ENCODE measurements around the gene NMNAT2. TPM values are rescaled to one million over a fixed set of nuclear protein-coding genes. Genes with fewer than 3 reads are reported as not detected.
"Not testable (repeated sequence)": the region's sequence is repeated elsewhere in the genome, so short reads cannot be mapped to it uniquely, and the experiment has no call there.

NMNAT2 gene
- total and polyA plus RNA-seq, 5 donors from 2014 or later = not detected

GRCh38 chr1:183273984-183274383 lies 144.2 kb downstream of the NMNAT2 start:
- H3K9me3 Mint-ChIP-seq; H3K4me1 ChIP-seq (ENCODE audit: control insufficient read depth, insufficient read depth, low read length, poor library complexity, severe bottlenecking); H3K27me3 Mint-ChIP-seq; H3K27ac Mint-ChIP-seq; ATAC-seq (ENCODE audit: low read depth in 2 of 2); H3K27me3 ChIP-seq (ENCODE audit: control insufficient read depth, insufficient read depth, low read length); H3K4me3 Mint-ChIP-seq; H3K36me3 Mint-ChIP-seq; H3K4me1 Mint-ChIP-seq; H3K27ac ChIP-seq (ENCODE audit: insufficient read depth, low read length, poor library complexity, severe bottlenecking); H3K9me3 ChIP-seq (ENCODE audit: control insufficient read depth in 2 of 2, low read length in 2 of 2); DNase-seq; H3K4me3 ChIP-seq (ENCODE audit: low read depth, low read length); H3K36me3 ChIP-seq (ENCODE audit: control insufficient read depth, insufficient read depth, low read length): not testable (repeated sequence)

GRCh38 chr1:183273300-183273699 lies 144.9 kb downstream of the NMNAT2 start:
- no peaks in the 10 kb centered on the region for H3K36me3 ChIP-seq (ENCODE audit: control insufficient read depth, insufficient read depth, low read length)
- DNase-seq = no peak
- ATAC-seq (ENCODE audit: low read depth in 2 of 2) = no peak
- Mint-ChIP-seq H3K4me3 (no peak overlapping the region), H3K4me1 (no peaks in the 10 kb centered on the region), H3K9me3 (no peaks in the 10 kb centered on the region), H3K27ac (no peak overlapping the region), H3K36me3 (no peaks in the 10 kb centered on the region), H3K27me3 (peaks cover 5% of the 10 kb centered on the region)
- no peaks in the 10 kb centered on the region for H3K4me1 ChIP-seq (ENCODE audit: control insufficient read depth, insufficient read depth, low read length, poor library complexity, severe bottlenecking)
- no peaks in the 10 kb centered on the region for H3K9me3 ChIP-seq (ENCODE audit: control insufficient read depth in 2 of 2, low read length in 2 of 2)
- H3K27ac ChIP-seq (ENCODE audit: insufficient read depth, low read length, poor library complexity, severe bottlenecking) = no peak overlapping the region
- no peaks in the 10 kb centered on the region for H3K27me3 ChIP-seq (ENCODE audit: control insufficient read depth, insufficient read depth, low read length)
- no peak overlapping the region for H3K4me3 ChIP-seq (ENCODE audit: low read depth, low read length)

GRCh38 chr1:183272390-183272848 lies 145.8 kb downstream of the NMNAT2 start:
- Histone ChIP-seq H3K36me3 (ENCODE audit: control insufficient read depth, insufficient read depth, low read length) (no peaks in the 10 kb centered on the region), H3K27ac (ENCODE audit: insufficient read depth, low read length, poor library complexity, severe bottlenecking) (no peak overlapping the region), H3K4me1 (ENCODE audit: control insufficient read depth, insufficient read depth, low read length, poor library complexity, severe bottlenecking) (no peaks in the 10 kb centered on the region), H3K4me3 (ENCODE audit: low read depth, low read length) (no peak overlapping the region), H3K9me3 (ENCODE audit: control insufficient read depth in 2 of 2, low read length in 2 of 2) (no peaks in the 10 kb centered on the region), H3K27me3 (ENCODE audit: control insufficient read depth, insufficient read depth, low read length) (no peaks in the 10 kb centered on the region)
- Mint-ChIP-seq H3K4me1 (no peaks in the 10 kb centered on the region), H3K27ac (no peak overlapping the region), H3K36me3 (no peaks in the 10 kb centered on the region), H3K4me3 (no peak overlapping the region), H3K27me3 (peaks cover 5% of the 10 kb centered on the region), H3K9me3 (no peaks in the 10 kb centered on the region)
- ATAC-seq (ENCODE audit: low read depth in 2 of 2) = no peak
- DNase-seq = no peak

GRCh38 chr1:183270541-183271141 lies 147.5 kb downstream of the NMNAT2 start:
- ATAC-seq (ENCODE audit: low read depth in 2 of 2) (no peak), DNase-seq (no peak)
- no peaks in the 10 kb centered on the region for H3K36me3 ChIP-seq (ENCODE audit: control insufficient read depth, insufficient read depth, low read length)
- Mint-ChIP-seq H3K4me3 (no peak overlapping the region), H3K4me1 (no peaks in the 10 kb centered on the region), H3K9me3 (no peaks in the 10 kb centered on the region), H3K27me3 (peaks cover 5% of the 10 kb centered on the region), H3K36me3 (no peaks in the 10 kb centered on the region), H3K27ac (no peak overlapping the region)
- no peak overlapping the region for H3K27ac ChIP-seq (ENCODE audit: insufficient read depth, low read length, poor library complexity, severe bottlenecking)
- no peak overlapping the region for H3K4me3 ChIP-seq (ENCODE audit: low read depth, low read length)
- no peaks in the 10 kb centered on the region for H3K27me3 ChIP-seq (ENCODE audit: control insufficient read depth, insufficient read depth, low read length)
- H3K9me3 ChIP-seq (ENCODE audit: control insufficient read depth in 2 of 2, low read length in 2 of 2) = no peaks in the 10 kb centered on the region
- no peaks in the 10 kb centered on the region for H3K4me1 ChIP-seq (ENCODE audit: control insufficient read depth, insufficient read depth, low read length, poor library complexity, severe bottlenecking)

- H3K36me3 ChIP-seq (ENCODE audit: control insufficient read depth, insufficient read depth, low read length) = no peaks in the 10 kb centered on the region
- H3K36me3 Mint-ChIP-seq = no peaks in the 10 kb centered on the region
- no peak overlapping the region for H3K27ac ChIP-seq (ENCODE audit: insufficient read depth, low read length, poor library complexity, severe bottlenecking)
- H3K4me1 Mint-ChIP-seq = no peaks in the 10 kb centered on the region
- no peak overlapping the region for H3K27ac Mint-ChIP-seq
- no peaks in the 10 kb centered on the region for H3K9me3 ChIP-seq (ENCODE audit: control insufficient read depth in 2 of 2, low read length in 2 of 2)
- no peak for ATAC-seq (ENCODE audit: low read depth in 2 of 2)
- peaks cover under 1% of the 10 kb centered on the region for H3K27me3 Mint-ChIP-seq
- H3K4me3 ChIP-seq (ENCODE audit: low read depth, low read length) = no peak overlapping the region
- peaks cover 2% of the 10 kb centered on the region for H3K27me3 ChIP-seq (ENCODE audit: control insufficient read depth, insufficient read depth, low read length)
- no peaks in the 10 kb centered on the region for H3K4me1 ChIP-seq (ENCODE audit: control insufficient read depth, insufficient read depth, low read length, poor library complexity, severe bottlenecking)
- DNase-seq = no peak
- peaks cover 0 to 1% (median 0%) of the 10 kb centered on the region in 7 donors for H3K9me3 Mint-ChIP-seq
- no peak overlapping the region for H3K4me3 Mint-ChIP-seq
These were observed 150.3 kb downstream of the NMNAT2 start for GRCh38 chr1:183267646-183268431.

- no peak overlapping the region for H3K4me3 ChIP-seq (ENCODE audit: low read depth, low read length)
- H3K36me3 ChIP-seq (ENCODE audit: control insufficient read depth, insufficient read depth, low read length) = no peaks in the 10 kb centered on the region
- no peaks in the 10 kb centered on the region for H3K9me3 ChIP-seq (ENCODE audit: control insufficient read depth in 2 of 2, low read length in 2 of 2)
- H3K27ac Mint-ChIP-seq = no peak overlapping the region
- ATAC-seq (ENCODE audit: low read depth in 2 of 2) (no peak), DNase-seq (no peak)
- no peaks in the 10 kb centered on the region for H3K4me1 Mint-ChIP-seq
- no peaks in the 10 kb centered on the region for H3K4me1 ChIP-seq (ENCODE audit: control insufficient read depth, insufficient read depth, low read length, poor library complexity, severe bottlenecking)
- H3K27ac ChIP-seq (ENCODE audit: insufficient read depth, low read length, poor library complexity, severe bottlenecking) = no peak overlapping the region
- no peaks in the 10 kb centered on the region for H3K27me3 Mint-ChIP-seq
- no peak overlapping the region for H3K4me3 Mint-ChIP-seq
- H3K9me3 Mint-ChIP-seq = peaks cover 0 to 1% (median 0%) of the 10 kb centered on the region in 7 donors
- peaks cover 3% of the 10 kb centered on the region for H3K27me3 ChIP-seq (ENCODE audit: control insufficient read depth, insufficient read depth, low read length)
- no peaks in the 10 kb centered on the region for H3K36me3 Mint-ChIP-seq
These were observed 154.1 kb downstream of the NMNAT2 start for GRCh38 chr1:183263886-183264602.

GRCh38 chr1:183262628-183263200 lies 155.5 kb downstream of the NMNAT2 start:
- Mint-ChIP-seq H3K4me3 (no peak overlapping the region), H3K36me3 (no peaks in the 10 kb centered on the region), H3K9me3 (peaks cover 0 to 1% (median 0%) of the 10 kb centered on the region in 7 donors), H3K27me3 (peaks cover 4% of the 10 kb centered on the region), H3K27ac (no peak overlapping the region), H3K4me1 (no peaks in the 10 kb centered on the region)
- H3K4me1 ChIP-seq (ENCODE audit: control insufficient read depth, insufficient read depth, low read length, poor library complexity, severe bottlenecking) = no peaks in the 10 kb centered on the region
- peaks cover 4% of the 10 kb centered on the region for H3K27me3 ChIP-seq (ENCODE audit: control insufficient read depth, insufficient read depth, low read length)
- no peak overlapping the region for H3K27ac ChIP-seq (ENCODE audit: insufficient read depth, low read length, poor library complexity, severe bottlenecking)
- no peaks in the 10 kb centered on the region for H3K36me3 ChIP-seq (ENCODE audit: control insufficient read depth, insufficient read depth, low read length)
- ATAC-seq (ENCODE audit: low read depth in 2 of 2) = no peak
- H3K9me3 ChIP-seq (ENCODE audit: control insufficient read depth in 2 of 2, low read length in 2 of 2) = no peaks in the 10 kb centered on the region
- no peak overlapping the region for H3K4me3 ChIP-seq (ENCODE audit: low read depth, low read length)
- no peak for DNase-seq

Data from CD4-positive, CD25-positive, alpha-beta regulatory T cell (primary cell).